CD14-positive monocyte (primary cell): Measurements from ENCODE around the gene ATP5MK. TPM values are rescaled to one million over a fixed set of nuclear protein-coding genes. Genes with fewer than 3 reads are reported as not detected.

ENCODE experiments used
- DNase-seq, 3 donors: peaks; one replicate each; pipeline ENCODE4 v3.0.0-alpha.2; 2011 to 2022
- H2AFZ ChIP-seq: 2 replicates; pipeline ENCODE4 v1.6.0; 2012; ENCODE audit warnings: mild to moderate bottlenecking, low read depth, low read length, inconsistent platforms; ENCODE audit not compliant: insufficient read depth, poor library complexity, severe bottlenecking
- H3K27ac ChIP-seq, 2 donors: 1 replicate in 1 of 2; 2 replicates in 1 of 2; pipeline ENCODE4 v1.5.1; 2012 to 2013; ENCODE audit warnings: low read length in 2 of 2, control low read depth in 1 of 2, inconsistent platforms in 1 of 2, low read depth in 1 of 2, mild to moderate bottlenecking in 1 of 2
- H3K27me3 ChIP-seq, 2 donors: one replicate each; pipeline versions ENCODE4 v1.6.0 to v1.6.1; 2011 to 2013; ENCODE audit warnings: low read length in 2 of 2; ENCODE audit not compliant: control insufficient read depth in 2 of 2, insufficient read depth in 2 of 2
- H3K36me3 ChIP-seq, 2 donors: replicated peaks in 1 of 2; 1 replicate in 1 of 2; 2 replicates in 1 of 2; pipeline versions ENCODE4 v1.5.1 to v1.6.1; 2012 to 2013; ENCODE audit warnings: low read length in 2 of 2, control low read depth in 1 of 2, inconsistent platforms in 1 of 2, mild to moderate bottlenecking in 1 of 2; ENCODE audit not compliant: insufficient read depth in 2 of 2, control insufficient read depth in 1 of 2
- H3K4me1 ChIP-seq, 2 donors: 1 replicate in 1 of 2; 2 replicates in 1 of 2; pipeline versions ENCODE4 v1.5.1 to v1.6.1; 2012 to 2013; ENCODE audit warnings: low read length in 2 of 2, control low read depth in 1 of 2, inconsistent platforms in 1 of 2, mild to moderate bottlenecking in 1 of 2, moderate library complexity in 1 of 2; ENCODE audit not compliant: insufficient read depth in 2 of 2, control insufficient read depth in 1 of 2
- H3K4me2 ChIP-seq: replicated peaks from 2 replicates; pipeline ENCODE3; 2012; ENCODE audit warnings: low read length, moderate library complexity, mild to moderate bottlenecking; ENCODE audit not compliant: poor library complexity, severe bottlenecking; ENCODE audit errors: extremely low read depth
- H3K4me3 ChIP-seq, 3 experiments: fragments of 200-600 bp in 1 of 3; sonication (generic) in 1 of 3; replicated peaks in 1 of 3; 1 replicate in 2 of 3; 2 replicates in 1 of 3; pipeline ENCODE4 v1.5.1; 2011 to 2013; ENCODE audit warnings: low read length in 3 of 3, mild to moderate bottlenecking in 3 of 3, control low read depth in 2 of 3, low read depth in 2 of 3, inconsistent platforms in 1 of 3, moderate library complexity in 1 of 3
- H3K79me2 ChIP-seq: 2 replicates; pipeline ENCODE4 v1.6.0; 2012; ENCODE audit warnings: mild to moderate bottlenecking, control low read depth, inconsistent platforms, low read length, moderate library complexity; ENCODE audit not compliant: insufficient read depth
- H3K9ac ChIP-seq: 2 replicates; pipeline ENCODE4 v1.6.0; 2017; ENCODE audit warnings: low read length, mild to moderate bottlenecking; ENCODE audit not compliant: insufficient read depth, poor library complexity, severe bottlenecking
- H3K9me3 ChIP-seq, 2 donors: replicated peaks in 1 of 2; 1 replicate in 1 of 2; 2 replicates in 1 of 2; pipeline versions ENCODE4 v1.5.1 to v1.6.1; 2012 to 2013; ENCODE audit warnings: low read length in 2 of 2, control low read depth in 1 of 2; ENCODE audit not compliant: control insufficient read depth in 1 of 2, insufficient read depth in 1 of 2
- H4K20me1 ChIP-seq: 2 replicates; pipeline ENCODE4 v1.6.0; 2012; ENCODE audit warnings: mild to moderate bottlenecking, low read length, control low read depth, moderate library complexity; ENCODE audit not compliant: insufficient read depth
- H3K27ac Mint-ChIP-seq, 7 donors: one replicate each; pipeline ENCODE4 v1.8.0; 2020; ENCODE audit warnings: mild to moderate bottlenecking in 7 of 7, mixed read lengths in 7 of 7, moderate library complexity in 6 of 7, inconsistent platforms in 2 of 7
- H3K27me3 Mint-ChIP-seq, 3 donors: one replicate each; pipeline ENCODE4 v1.8.0; 2021 to 2022; ENCODE audit warnings: low read depth in 3 of 3, mild to moderate bottlenecking in 3 of 3, mixed read lengths in 3 of 3, moderate library complexity in 3 of 3, inconsistent platforms in 1 of 3
- H3K36me3 Mint-ChIP-seq, 2 donors: one replicate each; pipeline ENCODE4 v1.8.0; 2020; ENCODE audit warnings: mixed read lengths in 2 of 2, inconsistent platforms in 1 of 2, mild to moderate bottlenecking in 1 of 2
- H3K4me1 Mint-ChIP-seq: one replicate; pipeline ENCODE4 v1.8.0; 2020; ENCODE audit warnings: mild to moderate bottlenecking, mixed read lengths
- H3K4me3 Mint-ChIP-seq, 2 donors: one replicate each; pipeline ENCODE4 v1.8.0; 2020; ENCODE audit warnings: mild to moderate bottlenecking in 2 of 2, mixed read lengths in 2 of 2, moderate library complexity in 1 of 2
- H3K9me3 Mint-ChIP-seq, 7 donors: one replicate each; pipeline ENCODE4 v1.8.0; 2020 to 2022; ENCODE audit warnings: mixed read lengths in 7 of 7, mild to moderate bottlenecking in 6 of 7, moderate library complexity in 6 of 7, inconsistent platforms in 2 of 7
- WGBS: methylation state at CpG from one replicate; pipeline ENCODE4 v1.1.5; 2013; ENCODE audit warnings: missing lambda C conversion rate; ENCODE audit not compliant: insufficient coverage; 5-methylcytosine and 5-hydroxymethylcytosine counted together
- intact Hi-C, 2 donors: fragments of 100-400 bp; cut with micrococcal nuclease; formaldehyde crosslinking; loops; one replicate each; pipeline versions ENCODE4 v1.15.0 to v1.15.1; 2023
- polyA plus RNA-seq, 3 donors: library from polyadenylated mRNA; depleted of rRNA in 1 of 3; unstranded in 2 of 3; stranded (reverse) in 1 of 3; fragments of 300-500 nt in 2 of 3; fragments of >200 nt in 1 of 3; fragmentation: Illumina TruSeq in 2 of 3; gene quantifications; 1 replicate in 2 of 3; 2 replicates in 1 of 3; pipeline ENCODE4 v1.2.3, GENCODE V29; 2012 to 2021
- TF ChIP-seq, protein P1 (sequence below): fragments of 200-600 bp; IDR thresholded peaks from one replicate; pipeline ENCODE4 v1.8.0; 2022; ENCODE audit warnings: antibody characterized with exemption, mild to moderate bottlenecking

ATP5MK gene
- polyA plus RNA-seq, 3 donors: 285 to 531 (median 529) TPM

DNA sequence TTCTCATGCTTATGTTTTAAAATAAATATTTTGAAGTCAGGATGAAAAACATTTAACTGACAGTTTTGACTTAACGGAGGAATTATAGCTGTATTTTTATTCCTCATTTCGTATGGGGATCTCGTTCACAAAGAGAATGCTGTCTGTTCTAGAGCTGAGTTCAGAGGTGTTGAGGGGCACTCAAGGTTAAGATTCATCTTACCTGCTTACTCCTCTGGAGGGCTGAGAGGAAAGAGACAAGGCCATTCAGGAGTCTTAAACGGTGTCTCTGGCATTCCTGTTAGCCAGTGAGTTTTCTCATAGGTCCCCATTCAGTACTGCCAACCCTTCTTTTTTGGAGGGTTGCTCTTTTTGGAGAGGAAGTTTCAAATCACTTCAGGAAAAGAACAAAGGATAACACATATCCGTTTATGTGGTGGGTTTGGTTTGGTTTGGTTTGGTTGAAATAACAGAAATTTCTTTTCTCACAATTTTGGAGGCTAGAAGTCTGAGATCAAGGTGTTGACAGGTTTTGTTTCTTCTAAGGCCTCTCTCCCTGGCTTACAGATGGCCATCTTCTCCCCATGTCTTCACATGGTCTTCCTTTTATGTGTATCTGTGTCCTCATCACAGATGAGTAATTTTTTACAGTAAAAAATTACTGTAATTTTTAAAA lies 32.8 kb upstream of the ATP5MK start:
- H3K4me1 ChIP-seq: peaks cover 6 to 8% of the 10 kb centered on the region in 2 donors
- H3K36me3 ChIP-seq: peaks cover 62 to 95% of the 10 kb centered on the region in 2 donors
- 52% methylated on average over 3 of the region's 5 CpGs for WGBS
- peak overlapping the region in 1 of 7 donors; percentile 51 for H3K27ac Mint-ChIP-seq
- no peaks in the 10 kb centered on the region for H3K79me2 ChIP-seq
- peaks cover 8% of the 10 kb centered on the region for H3K4me1 Mint-ChIP-seq
- no peak overlapping the region for H3K4me3 Mint-ChIP-seq
- H4K20me1 ChIP-seq: no peaks in the 10 kb centered on the region
- peaks cover 0 to 2% (median 0%) of the 10 kb centered on the region in 7 donors for H3K9me3 Mint-ChIP-seq
- no peak overlapping the region for H3K27ac ChIP-seq
- H3K9ac ChIP-seq: no peak overlapping the region
- no peaks in the 10 kb centered on the region for H3K27me3 Mint-ChIP-seq
- no peak overlapping the region for H2AFZ ChIP-seq
- H3K36me3 Mint-ChIP-seq: peaks cover 74 to 95% of the 10 kb centered on the region in 2 donors
- H3K4me3 ChIP-seq: no peak overlapping the region
- H3K27me3 ChIP-seq: no peaks in the 10 kb centered on the region
- no peak overlapping the region for H3K4me2 ChIP-seq
- H3K9me3 ChIP-seq: no peaks in the 10 kb centered on the region
- intact Hi-C loops: no loop called here
- TF ChIP-seq, protein P1, sequence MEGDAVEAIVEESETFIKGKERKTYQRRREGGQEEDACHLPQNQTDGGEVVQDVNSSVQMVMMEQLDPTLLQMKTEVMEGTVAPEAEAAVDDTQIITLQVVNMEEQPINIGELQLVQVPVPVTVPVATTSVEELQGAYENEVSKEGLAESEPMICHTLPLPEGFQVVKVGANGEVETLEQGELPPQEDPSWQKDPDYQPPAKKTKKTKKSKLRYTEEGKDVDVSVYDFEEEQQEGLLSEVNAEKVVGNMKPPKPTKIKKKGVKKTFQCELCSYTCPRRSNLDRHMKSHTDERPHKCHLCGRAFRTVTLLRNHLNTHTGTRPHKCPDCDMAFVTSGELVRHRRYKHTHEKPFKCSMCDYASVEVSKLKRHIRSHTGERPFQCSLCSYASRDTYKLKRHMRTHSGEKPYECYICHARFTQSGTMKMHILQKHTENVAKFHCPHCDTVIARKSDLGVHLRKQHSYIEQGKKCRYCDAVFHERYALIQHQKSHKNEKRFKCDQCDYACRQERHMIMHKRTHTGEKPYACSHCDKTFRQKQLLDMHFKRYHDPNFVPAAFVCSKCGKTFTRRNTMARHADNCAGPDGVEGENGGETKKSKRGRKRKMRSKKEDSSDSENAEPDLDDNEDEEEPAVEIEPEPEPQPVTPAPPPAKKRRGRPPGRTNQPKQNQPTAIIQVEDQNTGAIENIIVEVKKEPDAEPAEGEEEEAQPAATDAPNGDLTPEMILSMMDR: no peak
- no peak for DNase-seq

DNA sequence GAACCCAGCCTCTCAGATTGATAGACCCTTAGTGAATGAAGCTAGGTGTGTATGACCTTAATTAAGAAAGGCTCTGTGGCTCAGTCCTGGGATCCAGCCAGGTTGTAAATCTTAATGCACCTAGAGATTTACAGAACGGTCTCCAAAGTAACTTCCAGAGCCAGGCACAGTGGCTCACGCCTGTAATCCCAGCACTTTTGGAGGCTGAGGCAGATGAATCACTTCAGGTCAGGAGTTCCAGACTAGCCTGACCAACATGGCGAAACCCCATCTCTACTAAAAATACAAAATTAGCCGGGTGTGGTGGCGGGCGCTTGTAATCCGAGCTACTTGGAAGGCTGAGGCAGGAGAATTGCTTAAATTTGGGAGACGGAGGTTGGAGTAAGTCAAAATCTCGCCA lies 31.6 kb upstream of the ATP5MK start:
- Histone ChIP-seq H4K20me1 (no peaks in the 10 kb centered on the region), H3K9me3 (no peaks in the 10 kb centered on the region), H3K9ac (no peak overlapping the region), H2AFZ (no peak overlapping the region), H3K4me1 (no peaks in the 10 kb centered on the region), H3K27ac (no peak overlapping the region), H3K36me3 (peaks cover 69 to 98% of the 10 kb centered on the region in 2 donors), H3K27me3 (no peaks in the 10 kb centered on the region), H3K4me3 (no peak overlapping the region), H3K4me2 (no peak overlapping the region), H3K79me2 (no peaks in the 10 kb centered on the region)
- TF ChIP-seq, protein P1: no peak
- intact Hi-C loops: no loop called here
- WGBS: 93% methylated on average over 3 of the region's 9 CpGs
- Mint-ChIP-seq H3K4me3 (no peak overlapping the region), H3K4me1 (no peaks in the 10 kb centered on the region), H3K27me3 (no peaks in the 10 kb centered on the region), H3K27ac (no peak overlapping the region), H3K36me3 (peaks cover 78 to 98% of the 10 kb centered on the region in 2 donors), H3K9me3 (peaks cover 0 to 2% (median 0%) of the 10 kb centered on the region in 7 donors)
- DNase-seq: no peak
